Measurements from ENCODE around the gene PFKFB2.

DNA sequence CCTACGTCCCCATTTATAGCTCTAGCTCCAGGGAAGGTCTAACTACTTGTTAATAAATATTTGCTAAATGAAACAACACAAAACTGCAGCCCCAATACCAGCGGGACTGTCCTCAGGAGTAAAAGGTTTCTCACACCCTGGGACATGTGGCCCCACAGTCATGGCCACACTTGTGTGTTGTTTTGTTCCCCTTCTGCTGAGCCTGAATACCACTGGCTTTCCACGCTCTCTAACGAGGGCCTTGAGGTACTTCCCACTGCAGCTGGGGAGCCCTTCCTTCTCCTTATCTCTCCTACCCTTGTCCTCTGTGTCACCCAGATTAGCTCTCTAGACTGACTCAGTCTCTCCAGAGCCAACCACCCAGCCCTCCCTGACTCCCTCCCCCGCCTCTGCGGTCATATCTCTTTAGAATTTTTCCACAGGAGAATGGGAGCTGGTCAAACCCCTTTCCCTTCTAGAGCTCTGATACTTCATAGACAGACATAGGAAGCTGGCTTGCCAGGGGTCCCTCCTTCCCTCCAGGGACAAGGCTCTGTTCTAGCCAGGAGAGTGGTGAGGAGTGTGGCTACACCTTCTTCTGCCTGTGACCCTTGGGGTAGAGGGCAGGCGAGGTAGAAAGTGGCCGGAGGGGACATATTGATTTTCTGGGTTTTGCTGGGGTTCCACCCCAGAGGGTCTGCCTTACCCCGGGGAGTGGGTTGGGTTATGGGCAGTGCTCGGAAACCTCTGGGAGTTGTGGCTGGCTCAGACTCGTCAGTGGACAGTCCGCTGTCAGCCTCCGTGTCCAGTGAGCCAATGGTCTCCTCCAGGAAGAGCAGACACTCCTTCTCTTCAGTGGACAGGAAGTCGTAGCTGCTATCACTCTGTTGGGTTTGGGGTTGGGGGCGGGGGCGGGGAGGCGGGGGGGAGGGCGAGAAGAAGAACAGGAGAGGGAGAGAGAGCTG lies 28.6 kb upstream of the PFKFB2 start:
- no peak for TF ChIP-seq CTCF (IDR thresholded peaks at IDR 0.05; ENCODE audit: poor library complexity)
- no peak for TF ChIP-seq EZH2 (IDR thresholded peaks at IDR 0.05; ENCODE audit: borderline replicate concordance)
- TF ChIP-seq EZH2phosphoT487 (IDR thresholded peaks at IDR 0.05; ENCODE audit: low read depth, severe bottlenecking, unreplicated experiment): no peak

Data from hepatocyte (in vitro differentiated cells).